Mesenchymal stem cell (in vitro differentiated cells and primary cell): ENCODE data around the gene KCNQ5.

Experiments
- DNase-seq: peaks from one replicate; pipeline ENCODE4 v3.0.0-alpha.2; 2013
- H2AFZ ChIP-seq: one replicate; pipeline ENCODE4 v1.6.1; 2013; ENCODE audit warnings: low read depth, mild to moderate bottlenecking, control low read depth, inconsistent platforms, low read length, moderate library complexity
- H2AK5ac ChIP-seq: 2 replicates; pipeline ENCODE4 v1.6.1; 2013; ENCODE audit warnings: low read length, moderate library complexity, mild to moderate bottlenecking, inconsistent platforms; ENCODE audit not compliant: severe bottlenecking
- H2BK120ac ChIP-seq: one replicate; pipeline ENCODE4 v1.6.1; 2013; ENCODE audit warnings: low read depth, mild to moderate bottlenecking, inconsistent platforms, low read length, moderate library complexity
- H2BK12ac ChIP-seq, 2 experiments: one replicate each; pipeline ENCODE4 v1.6.1; 2013; ENCODE audit warnings: inconsistent platforms in 2 of 2, low read length in 2 of 2, mild to moderate bottlenecking in 2 of 2, moderate library complexity in 2 of 2, control low read depth in 1 of 2
- H2BK15ac ChIP-seq: one replicate; pipeline ENCODE4 v1.6.1; 2013; ENCODE audit warnings: mild to moderate bottlenecking, low read depth, inconsistent platforms; ENCODE audit not compliant: poor library complexity, severe bottlenecking
- H2BK5ac ChIP-seq: 2 replicates; pipeline ENCODE4 v1.6.1; 2013; ENCODE audit warnings: low read depth, mild to moderate bottlenecking, low read length, control low read depth, inconsistent platforms; ENCODE audit not compliant: poor library complexity, severe bottlenecking
- H3K14ac ChIP-seq, 2 experiments: one replicate each; pipeline ENCODE4 v1.6.1; 2013; ENCODE audit warnings: inconsistent platforms in 2 of 2, low read length in 2 of 2, control low read depth in 1 of 2, mild to moderate bottlenecking in 1 of 2, moderate library complexity in 1 of 2
- H3K18ac ChIP-seq, 2 experiments: one replicate each; pipeline ENCODE4 v1.6.1; 2013; ENCODE audit warnings: inconsistent platforms in 2 of 2, low read length in 2 of 2, control low read depth in 1 of 2, low read depth in 1 of 2, mild to moderate bottlenecking in 1 of 2
- H3K23ac ChIP-seq, 2 experiments: one replicate each; pipeline ENCODE4 v1.6.1; 2013; ENCODE audit warnings: inconsistent platforms in 2 of 2, low read length in 2 of 2, mild to moderate bottlenecking in 2 of 2, moderate library complexity in 2 of 2, control low read depth in 1 of 2
- H3K27ac ChIP-seq: 2 replicates; pipeline ENCODE4 v1.5.1; 2013; ENCODE audit warnings: mild to moderate bottlenecking, moderate library complexity, low read length, control low read depth, inconsistent platforms; ENCODE audit not compliant: poor library complexity, severe bottlenecking
- H3K27me3 ChIP-seq, 2 experiments: 2 replicates each; pipeline versions ENCODE4 v1.6.1 to v1.7.0; 2013; ENCODE audit warnings: low read length in 2 of 2, mild to moderate bottlenecking in 2 of 2, moderate library complexity in 2 of 2, control low read depth in 1 of 2, inconsistent platforms in 1 of 2; ENCODE audit not compliant: control insufficient read depth in 1 of 2, insufficient read depth in 1 of 2
- H3K36me3 ChIP-seq, 2 experiments: 2 replicates each; pipeline versions ENCODE4 v1.6.1 to v1.7.0; 2013; ENCODE audit warnings: low read length in 2 of 2, control low read depth in 1 of 2, inconsistent platforms in 1 of 2, low read depth in 1 of 2, mild to moderate bottlenecking in 1 of 2; ENCODE audit not compliant: insufficient read depth in 2 of 2, control insufficient read depth in 1 of 2
- H3K4ac ChIP-seq, 2 experiments: one replicate each; pipeline ENCODE4 v1.6.1; 2013; ENCODE audit warnings: inconsistent platforms in 2 of 2, low read length in 2 of 2, mild to moderate bottlenecking in 2 of 2, moderate library complexity in 2 of 2, control low read depth in 1 of 2, low read depth in 1 of 2
- H3K4me1 ChIP-seq: 2 replicates; pipeline ENCODE4 v1.6.1; 2013; ENCODE audit warnings: low read depth, low read length, control low read depth; ENCODE audit not compliant: control insufficient read depth, insufficient read depth
- H3K4me2 ChIP-seq: 2 replicates; pipeline ENCODE4 v1.6.1; 2013; ENCODE audit warnings: low read length, mild to moderate bottlenecking, inconsistent platforms; ENCODE audit not compliant: poor library complexity, severe bottlenecking
- H3K4me3 ChIP-seq, 2 experiments: 2 replicates each; pipeline versions ENCODE4 v1.5.1 to v1.7.0; 2013; ENCODE audit warnings: low read length in 2 of 2, mild to moderate bottlenecking in 2 of 2, control low read depth in 1 of 2, low read depth in 1 of 2; ENCODE audit not compliant: insufficient read depth in 1 of 2
- H3K79me1 ChIP-seq: replicated peaks from 2 replicates; pipeline ENCODE4 v1.6.1; 2013; ENCODE audit warnings: mild to moderate bottlenecking, control low read depth, low read length, inconsistent platforms; ENCODE audit not compliant: poor library complexity, severe bottlenecking
- H3K9ac ChIP-seq: 2 replicates; pipeline ENCODE4 v1.7.0; 2013; ENCODE audit warnings: mild to moderate bottlenecking, low read length, moderate library complexity
- H3K9me3 ChIP-seq: 2 replicates; pipeline ENCODE4 v1.7.0; 2013; ENCODE audit warnings: mild to moderate bottlenecking, low read length; ENCODE audit not compliant: control insufficient read depth
- H4K8ac ChIP-seq: one replicate; pipeline ENCODE4 v1.6.1; 2013; ENCODE audit warnings: inconsistent platforms, mild to moderate bottlenecking, low read length, moderate library complexity
- H4K91ac ChIP-seq: one replicate; pipeline ENCODE4 v1.6.1; 2013; ENCODE audit warnings: mild to moderate bottlenecking, low read length, inconsistent platforms
- WGBS: methylation state at CpG from one replicate; pipeline ENCODE4 v1.1.7; 2013; ENCODE audit warnings: mixed read lengths; 5-methylcytosine and 5-hydroxymethylcytosine counted together

The KCNQ5 gene

GRCh38 chr6:72955666-72956065 lies 333.8 kb downstream of the KCNQ5 start:
- Histone ChIP-seq H3K4ac (no peak overlapping the region), H3K4me1 (no peaks in the 10 kb centered on the region), H3K27me3 (no peaks in the 10 kb centered on the region), H3K23ac (no peak overlapping the region), H3K14ac (no peak overlapping the region), H3K4me3 (no peak overlapping the region), H2AFZ (no peak overlapping the region), H3K18ac (no peak overlapping the region), H2BK5ac (no peak overlapping the region), H3K79me1 (no peaks in the 10 kb centered on the region), H2BK15ac (no peak overlapping the region), H3K4me2 (no peak overlapping the region), H2BK12ac (no peak overlapping the region), H3K9me3 (no peaks in the 10 kb centered on the region), H3K27ac (no peak overlapping the region), H4K91ac (no peak overlapping the region), H3K9ac (no peak overlapping the region), H4K8ac (no peak overlapping the region), H3K36me3 (no peaks in the 10 kb centered on the region), H2AK5ac (no peak overlapping the region), H2BK120ac (no peak overlapping the region)
- no peak for DNase-seq
- 25% methylated on average over 2 of the region's 2 CpGs for WGBS

- WGBS, result no CpG with 5 or more reads among the region's 1 CpG
- Histone ChIP-seq H2BK15ac (no peak overlapping the region), H3K27me3 (no peaks in the 10 kb centered on the region), H3K36me3 (no peaks in the 10 kb centered on the region), H2BK120ac (no peak overlapping the region), H3K23ac (no peak overlapping the region), H3K4me1 (no peaks in the 10 kb centered on the region), H3K9me3 (no peaks in the 10 kb centered on the region), H3K4me3 (no peak overlapping the region), H2AK5ac (no peak overlapping the region), H3K4me2 (no peak overlapping the region), H4K91ac (no peak overlapping the region), H3K4ac (no peak overlapping the region), H3K79me1 (no peaks in the 10 kb centered on the region), H2AFZ (no peak overlapping the region), H3K18ac (no peak overlapping the region), H4K8ac (no peak overlapping the region), H3K27ac (no peak overlapping the region), H3K9ac (no peak overlapping the region), H2BK12ac (no peak overlapping the region), H2BK5ac (no peak overlapping the region), H3K14ac (no peak overlapping the region)
- DNase-seq, result no peak
Measured at GRCh38 chr6:72956272-72956671, 334.4 kb downstream of the KCNQ5 start.

DNA sequence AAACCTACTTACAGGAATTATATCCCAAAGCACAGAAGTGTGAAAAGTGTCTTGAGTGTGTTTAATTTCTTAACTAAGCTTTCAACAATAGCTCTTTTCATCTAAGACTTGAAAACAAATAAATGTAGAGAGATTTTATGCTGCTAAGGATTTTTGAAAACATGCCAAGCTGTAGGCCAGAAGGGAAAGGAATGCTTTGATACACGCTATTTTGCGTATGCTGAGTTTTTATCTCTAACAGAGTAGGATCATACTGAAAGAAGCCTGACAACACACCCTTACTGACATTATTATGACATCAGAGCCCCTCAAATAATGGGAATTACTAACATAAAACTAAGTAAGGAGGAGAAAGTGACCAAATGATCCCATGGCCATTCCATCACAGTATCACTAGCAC lies 338.0 kb downstream of the KCNQ5 start:
- no CpG with 5 or more reads among the region's 2 CpGs for WGBS
- no peak overlapping the region for H3K18ac ChIP-seq
- H3K27ac ChIP-seq, result no peak overlapping the region

DNA sequence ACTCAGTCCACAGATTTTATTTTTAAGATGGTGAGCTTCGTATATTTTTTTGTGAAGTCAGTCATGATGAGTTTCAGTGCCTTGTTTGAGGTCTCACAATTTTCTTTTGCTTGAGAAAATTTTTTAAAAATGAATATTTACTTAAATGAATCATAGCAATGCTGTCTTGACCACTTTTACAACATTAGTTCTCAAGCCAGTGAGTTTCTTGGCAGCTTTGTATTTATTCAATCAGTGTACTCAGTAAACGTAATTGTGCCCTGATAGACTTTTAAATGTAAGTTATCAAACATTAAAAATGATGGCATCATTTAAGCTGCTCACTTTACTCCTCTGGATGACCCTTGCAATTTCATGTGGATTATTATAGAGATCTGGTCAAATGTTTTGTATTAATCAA lies 342.1 kb downstream of the KCNQ5 start:
- Histone ChIP-seq H2BK15ac (no peak overlapping the region), H3K9ac (no peak overlapping the region), H3K36me3 (no peaks in the 10 kb centered on the region), H3K4me3 (no peak overlapping the region), H3K4me2 (no peak overlapping the region), H3K23ac (no peak overlapping the region), H3K14ac (no peak overlapping the region), H3K4ac (no peak overlapping the region), H2AFZ (no peak overlapping the region), H2AK5ac (no peak overlapping the region), H2BK120ac (no peak overlapping the region), H3K27me3 (no peaks in the 10 kb centered on the region), H2BK5ac (no peak overlapping the region), H3K4me1 (no peaks in the 10 kb centered on the region), H2BK12ac (no peak overlapping the region), H3K9me3 (no peaks in the 10 kb centered on the region), H3K79me1 (no peaks in the 10 kb centered on the region), H3K27ac (no peak overlapping the region), H4K8ac (no peak overlapping the region), H4K91ac (no peak overlapping the region), H3K18ac (no peak overlapping the region)
- no peak for DNase-seq
- whole genome bisulfite sequencing, result 80% methylated on average over 1 of the region's 2 CpGs

More for the DNA sequence above, 338.0 kb downstream of the KCNQ5 start:
- no peak overlapping the region for H2AFZ ChIP-seq
- no peak overlapping the region for H2BK12ac ChIP-seq
- no peaks in the 10 kb centered on the region for H3K36me3 ChIP-seq
- no peak overlapping the region for H2BK120ac ChIP-seq
- H2AK5ac ChIP-seq, result no peak overlapping the region
- no peak overlapping the region for H3K4me3 ChIP-seq
- no peak overlapping the region for H4K91ac ChIP-seq
- H3K4ac ChIP-seq, result no peak overlapping the region
- no peaks in the 10 kb centered on the region for H3K9me3 ChIP-seq
- no peak overlapping the region for H3K23ac ChIP-seq
- no peaks in the 10 kb centered on the region for H3K4me1 ChIP-seq
- H3K27me3 ChIP-seq, result no peaks in the 10 kb centered on the region
- H3K79me1 ChIP-seq, result no peaks in the 10 kb centered on the region
- no peak overlapping the region for H3K9ac ChIP-seq
- H3K4me2 ChIP-seq, result no peak overlapping the region
- no peak overlapping the region for H2BK5ac ChIP-seq
- no peak overlapping the region for H3K14ac ChIP-seq
- no peak for DNase-seq
- H4K8ac ChIP-seq, result no peak overlapping the region
- H2BK15ac ChIP-seq, result no peak overlapping the region
